H7 (cell line): Measurements from ENCODE around the gene ARHGDIA. TPM values are rescaled to one million over a fixed set of nuclear protein-coding genes. Genes with fewer than 3 reads are reported as not detected.
A peak's percentile ranks its signal among the peaks of the same experiment; 100 is the strongest.
"Not testable (repeated sequence)": the region's sequence is repeated elsewhere in the genome, so short reads cannot be mapped to it uniquely, and the experiment has no call there.

Source experiments
- DNase-seq: peaks from one replicate; pipeline ENCODE4 v3.0.0; 2012
- H3K27me3 ChIP-seq: 2 replicates; pipeline ENCODE4 v1.6.0; 2011; ENCODE audit warnings: mild to moderate bottlenecking, low read length; ENCODE audit not compliant: control insufficient read depth, insufficient read depth
- H3K36me3 ChIP-seq: replicated peaks from 2 replicates; pipeline ENCODE4 v1.5.1; 2011; ENCODE audit warnings: low read length; ENCODE audit not compliant: control insufficient read depth, insufficient read depth
- H3K4me3 ChIP-seq: 2 replicates; pipeline ENCODE4 v1.5.1; 2011; ENCODE audit warnings: low read depth, mild to moderate bottlenecking, control low read depth, low read length, moderate library complexity; ENCODE audit not compliant: insufficient read depth
- total RNA-seq: library from RNA; depleted of rRNA; stranded (reverse); fragments of >200 nt; shearing (Covaris generic); gene quantifications from 2 replicates; pipeline ENCODE4 v1.2.3, GENCODE V29; 2014

The ARHGDIA gene
- total RNA-seq, 1 experiment from 2014 or later = 158 TPM

DNA sequence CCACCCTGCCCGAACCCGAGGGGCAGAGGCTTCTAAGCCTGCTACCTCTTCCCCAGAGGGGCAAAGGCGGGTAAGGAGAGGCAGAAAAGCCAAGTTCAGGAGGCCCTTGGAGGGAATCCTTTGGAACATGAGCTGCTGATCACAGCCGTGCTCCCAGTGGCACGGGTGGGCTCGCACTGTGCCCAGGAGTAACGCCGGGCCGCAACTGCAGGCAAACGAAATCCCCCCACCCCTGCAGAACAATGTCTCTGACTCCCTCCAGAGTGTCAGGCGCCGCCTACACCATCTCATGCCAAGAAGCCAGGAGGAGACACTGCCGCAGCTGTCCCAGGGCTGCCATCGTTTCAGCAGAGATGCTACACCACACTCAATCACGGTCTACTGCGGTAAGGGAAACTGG lies 19.7 kb downstream of the ARHGDIA start:
- no peak overlapping the region for H3K4me3 ChIP-seq
- H3K36me3 ChIP-seq = peaks cover 32% of the 10 kb centered on the region
- no peak for DNase-seq
- H3K27me3 ChIP-seq = no peaks in the 10 kb centered on the region

DNA sequence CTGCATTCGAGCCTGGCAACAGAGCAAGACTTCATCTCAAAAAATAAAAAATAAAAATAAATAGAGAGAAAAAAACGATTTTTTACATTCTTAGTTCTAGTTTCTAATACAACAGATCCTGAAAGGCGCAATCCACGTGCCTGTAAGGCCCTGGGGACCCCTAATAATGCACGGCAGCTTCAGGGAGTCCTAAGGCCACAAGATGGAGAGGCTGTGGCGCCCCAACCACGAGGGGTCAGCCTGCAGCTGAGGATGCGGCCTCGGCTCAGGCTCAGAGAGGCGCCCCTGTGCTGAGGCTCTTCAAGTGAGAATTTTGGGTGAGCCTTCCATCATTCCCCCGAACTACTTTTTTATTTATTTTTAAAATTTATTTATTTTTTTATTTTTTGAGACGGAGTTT lies 21.7 kb downstream of the ARHGDIA start:
- H3K36me3 ChIP-seq = peaks cover 39% of the 10 kb centered on the region
- no peak for DNase-seq
- no peaks in the 10 kb centered on the region for H3K27me3 ChIP-seq
- H3K4me3 ChIP-seq = no peak overlapping the region

DNA sequence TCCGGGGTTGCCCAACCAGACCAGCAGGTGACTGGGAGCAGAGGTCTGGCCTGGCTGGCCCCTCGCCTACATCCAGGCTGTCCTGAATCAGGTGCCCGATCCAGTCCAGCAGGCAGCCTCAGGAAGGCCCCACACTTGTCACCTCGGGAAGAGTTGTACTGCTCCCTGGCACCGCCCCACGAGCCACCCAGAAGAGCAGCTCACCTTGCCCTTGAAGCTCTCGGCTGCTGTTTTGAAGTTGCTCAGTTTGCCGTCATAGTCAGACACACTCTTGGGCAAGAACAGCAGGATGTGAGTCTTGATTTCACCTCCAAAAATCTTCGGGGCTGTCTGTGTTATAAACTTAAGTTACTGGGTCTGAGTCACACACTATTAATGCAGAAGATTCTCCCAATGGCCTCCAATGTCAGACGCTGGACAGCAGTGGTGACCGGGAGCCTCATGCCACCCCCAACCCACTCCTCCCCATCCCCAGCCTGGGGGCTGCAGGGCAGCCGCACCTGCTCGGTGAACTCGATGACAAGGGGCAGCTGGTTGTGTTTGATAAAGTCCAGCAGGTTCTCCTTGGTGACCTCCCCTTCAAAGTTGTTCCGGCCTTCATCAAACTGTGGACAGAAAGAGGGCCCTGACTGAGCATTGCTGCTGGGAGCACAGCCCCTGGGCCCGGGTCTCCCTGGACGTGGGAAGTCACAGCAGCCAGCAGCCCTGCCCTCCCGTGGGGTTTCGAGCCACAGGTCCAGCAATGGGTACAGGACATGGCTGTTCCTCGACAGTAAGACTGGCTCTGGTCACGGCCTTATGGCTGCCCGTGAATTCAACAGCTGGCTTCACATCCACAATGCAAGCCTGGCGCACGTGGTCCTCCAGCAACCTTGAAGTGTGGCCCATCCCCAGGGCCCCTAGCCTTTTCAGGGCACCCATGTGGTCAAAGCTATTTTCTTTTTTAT lies 24.1 kb downstream of the ARHGDIA start:
- DNase-seq = no peak
- Histone ChIP-seq H3K36me3 (peaks cover 29% of the 10 kb centered on the region), H3K27me3 (no peaks in the 10 kb centered on the region), H3K4me3 (no peak overlapping the region)

DNA sequence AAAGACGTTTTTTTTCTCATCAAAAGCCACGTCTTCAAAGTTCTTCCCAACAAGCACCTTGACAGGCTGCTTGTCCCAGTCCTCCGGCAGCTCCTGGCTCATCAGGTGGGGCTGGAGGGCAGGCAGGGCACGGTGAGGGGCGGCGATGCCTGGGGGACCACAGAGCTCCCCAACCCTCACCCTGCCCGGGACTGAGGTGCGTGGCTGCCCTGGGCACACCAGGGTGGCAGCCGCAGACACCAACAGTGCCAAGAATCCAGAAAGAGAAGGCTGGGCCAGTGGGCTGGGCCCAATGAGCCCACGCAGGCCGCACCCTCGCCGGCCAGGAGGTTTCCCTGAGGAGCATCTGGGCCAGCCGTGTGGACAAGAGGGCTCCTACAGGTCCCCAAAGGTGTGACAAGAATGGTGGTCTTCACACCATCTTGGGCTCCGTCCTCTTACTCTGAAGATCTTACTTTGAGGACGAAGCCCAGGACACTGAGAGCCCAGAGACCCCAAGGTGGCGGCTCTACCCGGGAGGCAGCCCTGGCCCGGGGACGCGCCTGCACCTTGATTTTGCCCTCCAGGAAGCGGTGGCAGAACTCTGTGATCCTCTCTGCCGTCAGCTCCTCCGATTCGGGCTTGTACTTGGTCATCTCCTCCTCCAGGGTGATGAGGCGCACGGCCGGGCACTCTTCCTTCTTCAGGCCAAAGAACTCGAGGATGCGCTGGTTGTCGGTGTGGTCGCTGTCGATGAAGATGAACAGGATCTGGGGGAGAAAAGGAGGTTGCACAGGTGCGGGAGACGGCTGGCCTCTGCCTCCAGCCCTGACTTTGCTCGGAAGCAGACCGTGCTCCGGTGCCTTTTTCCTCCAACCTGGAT lies 25.0 kb downstream of the ARHGDIA start:
- Histone ChIP-seq H3K4me3 (no peak overlapping the region), H3K27me3 (no peaks in the 10 kb centered on the region), H3K36me3 (peaks cover 27% of the 10 kb centered on the region)
- no peak for DNase-seq

DNA sequence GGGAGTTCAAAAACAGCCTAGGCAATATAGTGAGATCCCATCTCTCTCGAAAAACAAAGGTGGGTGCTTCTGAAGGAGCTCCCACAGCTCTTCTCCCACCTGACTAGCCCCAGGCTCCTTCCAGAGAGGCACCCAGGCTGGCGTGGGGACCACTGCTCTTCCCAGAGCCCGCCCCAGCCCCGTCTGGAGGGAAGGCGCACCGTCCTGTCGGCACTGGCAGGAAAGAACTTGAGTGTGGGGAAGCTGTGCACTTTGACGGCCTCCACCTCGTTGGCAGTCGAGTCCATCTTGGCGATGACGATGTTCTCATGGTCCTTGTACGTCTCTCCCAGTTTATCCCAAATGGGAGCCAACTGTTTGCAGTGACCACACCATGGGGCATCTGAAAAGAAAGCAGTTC lies 25.8 kb downstream of the ARHGDIA start:
- H3K4me3 ChIP-seq = no peak overlapping the region
- H3K36me3 ChIP-seq = peaks cover 27% of the 10 kb centered on the region
- no peak for DNase-seq
- H3K27me3 ChIP-seq = no peaks in the 10 kb centered on the region

DNA sequence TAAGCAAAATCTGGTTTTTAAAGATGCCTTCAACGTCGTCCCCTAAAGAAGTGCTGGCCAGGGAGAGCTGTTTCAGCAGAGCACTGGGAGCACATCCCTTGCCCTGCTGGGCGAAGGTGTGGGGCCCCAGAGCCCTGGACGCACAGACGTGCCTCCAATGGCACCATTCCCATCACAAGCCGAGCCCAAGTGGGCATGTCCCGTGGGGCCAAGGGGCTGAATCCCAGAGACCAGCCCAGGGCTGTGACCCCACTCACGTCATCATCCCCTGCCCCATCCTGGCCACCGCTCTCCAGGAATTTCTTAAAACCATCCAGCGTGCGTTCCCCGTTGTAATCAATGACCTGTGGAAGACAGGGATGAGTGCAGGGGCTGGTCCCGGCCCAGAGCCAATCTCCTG lies 26.2 kb downstream of the ARHGDIA start:
- DNase-seq = no peak
- Histone ChIP-seq H3K36me3 (peaks cover 27% of the 10 kb centered on the region), H3K27me3 (no peaks in the 10 kb centered on the region), H3K4me3 (no peak overlapping the region)

DNA sequence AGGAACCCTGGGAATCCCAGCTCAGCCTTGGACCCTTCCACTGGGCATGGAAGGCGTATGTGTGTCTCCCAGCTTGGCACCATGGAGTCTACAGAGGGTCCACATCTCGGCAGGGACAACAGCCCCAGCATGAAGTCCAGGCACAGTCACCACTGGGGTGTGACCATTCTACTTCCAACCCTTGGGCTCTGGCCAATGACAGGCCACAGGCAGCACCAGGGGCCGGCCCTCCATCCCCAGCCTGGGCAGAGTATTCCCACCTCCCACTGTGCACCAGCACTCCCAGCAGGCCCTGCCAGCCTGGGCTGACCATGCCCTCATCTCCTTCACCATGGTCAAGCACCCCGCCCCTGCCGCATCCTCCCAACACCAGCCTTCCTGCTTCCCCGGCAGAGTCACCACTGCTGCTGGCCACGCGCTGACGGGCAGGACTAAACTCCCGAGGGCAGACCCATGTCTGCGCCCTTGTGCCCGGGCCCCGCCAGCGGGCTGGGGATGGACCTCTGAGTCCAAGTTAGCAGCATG lies 26.7 kb downstream of the ARHGDIA start:
- Histone ChIP-seq H3K27me3 (no peaks in the 10 kb centered on the region), H3K36me3 (peaks cover 27% of the 10 kb centered on the region), H3K4me3 (no peak overlapping the region)
- no peak for DNase-seq

DNA sequence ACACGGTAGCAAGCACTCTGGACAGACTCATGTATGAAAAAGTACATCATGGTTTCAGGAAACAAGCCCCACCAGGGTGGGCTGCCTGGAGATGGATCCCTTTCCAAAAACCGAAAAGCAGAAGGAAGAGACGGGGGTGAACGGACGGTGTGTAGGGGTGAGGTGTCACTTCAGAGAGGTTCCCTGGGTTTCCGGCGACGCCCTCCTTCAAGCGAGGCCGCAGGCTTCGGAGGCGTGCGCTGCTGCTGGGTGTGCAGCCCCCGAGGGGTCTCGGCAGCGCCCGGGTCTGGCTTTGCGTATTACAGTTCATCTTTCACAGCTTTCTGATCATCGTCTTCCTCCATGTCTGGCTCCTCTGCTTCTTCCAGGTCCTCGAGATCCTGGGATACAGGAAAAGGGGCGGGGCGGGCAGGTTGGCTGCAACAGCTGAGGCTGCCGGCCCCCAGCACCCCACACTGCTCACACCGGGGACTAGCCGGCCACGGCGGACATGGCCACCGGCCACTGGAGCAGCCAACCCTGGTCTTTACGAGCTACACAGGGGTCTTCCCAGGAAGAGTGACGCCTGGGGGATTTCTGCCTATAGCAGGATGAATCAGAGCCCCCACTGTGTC lies 27.3 kb downstream of the ARHGDIA start:
- H3K4me3 ChIP-seq = no peak overlapping the region
- H3K36me3 ChIP-seq = peaks cover 27% of the 10 kb centered on the region
- peak; percentile 60 for DNase-seq
- H3K27me3 ChIP-seq = no peaks in the 10 kb centered on the region

DNA sequence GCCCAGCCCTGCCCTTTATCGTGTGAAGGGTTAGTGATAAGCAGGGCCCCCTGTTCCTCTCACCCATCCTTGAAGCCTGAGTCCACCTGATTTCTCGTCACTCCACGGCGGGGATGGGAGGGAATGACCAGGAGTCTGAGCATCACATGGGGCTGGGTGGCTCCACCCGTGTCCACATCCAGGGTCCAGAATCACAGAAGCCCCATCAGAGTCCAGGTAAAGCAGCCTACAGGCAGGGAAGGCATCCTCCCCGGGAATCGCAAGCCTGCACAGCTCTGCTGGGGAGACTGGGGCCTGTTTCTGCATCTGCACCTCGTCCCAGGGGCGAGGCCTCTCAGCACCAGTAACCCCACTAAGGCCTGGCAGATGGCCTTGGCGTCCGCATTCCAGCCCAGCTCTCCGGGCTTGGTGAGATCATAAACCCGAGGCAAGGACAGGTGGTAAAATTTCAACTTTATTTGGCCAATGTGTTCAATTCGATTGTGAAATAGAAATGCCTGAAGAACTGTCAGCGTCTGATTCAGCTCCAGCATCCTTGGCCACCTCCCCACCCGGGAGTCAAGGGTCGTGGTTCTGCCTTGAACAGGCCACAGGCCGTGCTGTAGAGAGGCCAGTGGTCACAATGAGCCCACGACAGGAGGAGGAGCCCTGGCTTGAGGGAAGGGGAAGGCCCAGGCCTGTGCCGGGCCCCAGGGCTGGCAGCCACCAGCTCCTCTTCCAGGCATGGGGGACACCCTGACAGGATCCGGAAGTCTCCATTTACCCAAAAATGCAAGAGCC lies 28.2 kb downstream of the ARHGDIA start:
- Histone ChIP-seq H3K27me3 (no peaks in the 10 kb centered on the region), H3K36me3 (peaks cover 26% of the 10 kb centered on the region), H3K4me3 (no peak overlapping the region)
- DNase-seq = no peak

DNA sequence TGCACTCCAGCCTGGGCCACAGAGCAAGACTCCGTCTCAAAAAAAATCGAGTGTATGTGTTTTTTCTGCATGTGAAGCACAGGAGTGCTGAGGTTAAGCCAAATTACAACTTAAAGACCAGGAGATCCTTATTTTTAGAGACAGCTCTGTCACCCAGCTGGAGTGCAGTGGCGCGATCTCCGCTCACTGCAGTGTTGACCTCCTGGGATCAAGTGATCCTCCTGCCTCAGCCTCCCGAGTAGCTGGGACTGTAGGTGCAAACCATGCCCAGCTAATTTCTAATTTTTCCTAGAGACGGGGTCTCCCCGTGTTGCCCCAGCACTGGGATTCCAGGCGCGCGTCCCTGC lies 28.8 kb downstream of the ARHGDIA start:
- Histone ChIP-seq H3K36me3 (peaks cover 26% of the 10 kb centered on the region), H3K27me3 (no peaks in the 10 kb centered on the region), H3K4me3 (no peak overlapping the region)
- no peak for DNase-seq

DNA sequence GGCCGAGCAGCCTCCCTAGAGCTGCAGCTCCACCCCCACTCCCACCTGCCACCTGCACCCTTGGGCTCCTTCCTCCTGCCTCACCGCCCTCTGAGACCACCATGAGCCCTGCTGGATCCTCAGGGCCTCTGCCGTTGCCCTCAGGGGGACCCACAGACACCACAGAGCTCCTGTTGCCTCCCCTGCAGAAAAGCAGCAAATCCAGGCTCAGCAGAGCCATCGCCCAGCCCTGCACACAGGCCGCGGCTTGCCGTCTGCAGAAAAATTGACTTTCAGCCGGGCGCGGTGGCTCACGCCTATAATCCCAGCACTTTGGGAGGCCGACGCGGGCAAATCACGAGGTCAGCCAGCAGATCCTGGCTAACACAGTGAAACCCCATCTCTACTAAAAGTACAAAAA lies 29.3 kb downstream of the ARHGDIA start:
- DNase-seq = no peak
- H3K4me3 ChIP-seq = no peak overlapping the region
- peaks cover 24% of the 10 kb centered on the region for H3K36me3 ChIP-seq
- no peaks in the 10 kb centered on the region for H3K27me3 ChIP-seq

DNA sequence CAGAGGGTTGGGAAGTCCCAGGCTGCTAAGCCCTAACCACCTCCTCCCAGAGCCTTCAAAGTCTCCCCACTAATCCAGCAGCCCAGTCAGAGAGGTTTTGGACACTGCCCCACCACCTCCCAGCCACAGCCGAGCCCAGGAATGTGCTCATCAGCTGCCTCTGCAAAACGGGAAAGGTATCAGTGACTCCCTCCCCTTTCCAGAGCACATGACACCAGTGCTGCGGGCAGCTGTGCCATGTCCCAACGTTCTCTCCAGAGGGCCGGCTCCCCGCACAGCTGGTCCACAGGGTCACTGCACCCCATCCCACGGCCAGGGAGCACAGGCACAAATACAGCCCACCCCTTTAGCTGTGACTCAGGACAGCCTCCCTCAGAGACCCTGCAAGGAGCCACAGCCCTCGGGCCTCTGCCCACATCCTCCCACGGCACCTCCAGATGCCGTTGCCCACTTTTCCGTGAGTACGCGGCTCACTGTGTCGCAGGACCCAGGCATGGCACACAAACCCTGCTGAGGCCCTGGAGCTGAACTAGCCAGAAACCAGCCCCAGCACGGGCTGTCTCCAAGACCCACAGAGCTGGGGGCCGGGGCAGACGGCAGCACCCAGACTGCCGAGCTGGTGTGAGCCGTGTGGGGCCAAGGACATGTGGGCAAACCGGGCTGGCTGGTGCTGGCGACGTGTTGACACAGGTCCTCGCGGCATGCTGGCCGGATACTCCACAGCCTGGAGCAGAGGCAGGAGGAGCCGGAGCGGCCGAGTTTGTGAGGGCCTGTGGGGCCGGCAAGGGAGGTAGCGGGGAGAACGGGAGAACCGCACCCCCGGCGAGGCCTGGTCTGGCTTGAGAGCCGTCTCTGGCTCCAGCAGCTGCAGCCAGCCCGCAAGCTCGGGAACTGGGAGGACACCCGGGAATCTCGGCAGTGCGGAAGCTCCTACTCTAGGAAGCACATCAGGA lies 30.0 kb downstream of the ARHGDIA start:
- Histone ChIP-seq H3K27me3 (no peaks in the 10 kb centered on the region), H3K4me3 (no peak overlapping the region), H3K36me3 (peaks cover 16% of the 10 kb centered on the region)
- DNase-seq = peak; percentile 74

DNA sequence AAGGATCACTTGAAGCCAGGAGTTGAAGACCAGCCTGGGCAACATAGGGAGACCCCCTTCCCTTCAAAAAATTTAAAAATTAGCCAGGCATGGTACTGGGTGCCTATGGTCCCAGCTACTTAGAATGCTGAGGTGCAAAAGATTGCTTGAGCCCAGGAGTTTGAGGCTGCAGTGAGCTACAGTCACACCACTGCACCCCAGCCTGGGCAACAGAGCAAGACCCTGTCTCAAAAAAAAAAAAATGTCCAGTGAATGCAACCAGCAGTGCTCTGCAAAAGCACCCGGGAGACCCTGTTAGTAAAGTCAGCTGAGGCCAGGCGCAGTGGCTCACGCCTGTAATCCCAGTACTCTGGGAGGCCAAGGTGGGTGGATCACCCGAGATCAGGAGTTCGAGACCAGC lies 31.1 kb downstream of the ARHGDIA start:
- DNase-seq, H3K4me3 ChIP-seq, H3K27me3 ChIP-seq, H3K36me3 ChIP-seq: not testable (repeated sequence)
